C4-2B (cell line): ENCODE data around the gene SUSD1.

Experiments used
- CTCF ChIP-seq: fragments of 450-650 bp; conservative IDR thresholded peaks from 2 replicates; pipeline ENCODE4 v1.5.1; 2017; ENCODE audit warnings: mild to moderate bottlenecking
- ZFX ChIP-seq: fragments of 450-650 bp; IDR thresholded peaks from 2 replicates; pipeline ENCODE4 v1.6.1; 2017

- TF ChIP-seq CTCF (no peak), ZFX (no peak)
Measured at GRCh38 chr9:112120439-112120925, 54.6 kb downstream of the SUSD1 start.
